Measurements from ENCODE around the gene CTRB1.

The CTRB1 gene

GRCh38 chr16:75273054-75273925 lies 54.5 kb downstream of the CTRB1 start:
- no peak for DNase-seq

All from DMS79 treated with DMSO at 0.1 percent for 48 hours (cell line).